SK-N-SH treated with all-trans-retinoic acid at 6 μM for 48 hours (cell line): ENCODE measurements around the gene RBMXL3.

ENCODE experiments used
- ATAC-seq: fragments of 200-7000 bp; cut with Tn5 transposase; 3 replicates; pipeline ENCODE4 v1.9.1; 2020; ENCODE audit warnings: mild to moderate bottlenecking, moderate library complexity
- ARNTL ChIP-seq: fragments of 450-650 bp; formaldehyde crosslinking; IDR thresholded peaks from 2 replicates; pipeline ENCODE4 v1.5.0; 2020; ENCODE audit warnings: low read depth, mild to moderate bottlenecking, moderate library complexity, borderline replicate concordance
- CREB5 ChIP-seq: fragments of 250-450 bp; sonication (Bioruptor Pico); IDR thresholded peaks from 2 replicates; pipeline ENCODE4 v1.5.1; 2020; ENCODE audit warnings: low read depth, mild to moderate bottlenecking, moderate library complexity
- CSDC2 ChIP-seq: fragments of 250-450 bp; sonication (Bioruptor Pico); IDR thresholded peaks from 2 replicates; pipeline ENCODE4 v1.5.0; 2020; ENCODE audit warnings: mild to moderate bottlenecking, moderate library complexity
- GLIS3 ChIP-seq: fragments of 250-450 bp; sonication (Bioruptor Pico); IDR thresholded peaks from 2 replicates; pipeline ENCODE4 v1.5.0; 2020; ENCODE audit warnings: mild to moderate bottlenecking, moderate library complexity
- ISL1 ChIP-seq: fragments of 250-450 bp; sonication (Bioruptor Pico); IDR thresholded peaks from 2 replicates; pipeline ENCODE4 v2.1.2; 2022; ENCODE audit warnings: mild to moderate bottlenecking, moderate library complexity
- OSR1 ChIP-seq: fragments of 250-450 bp; sonication (Bioruptor Pico); IDR thresholded peaks from 2 replicates; pipeline ENCODE4 v1.8.0; 2022; ENCODE audit warnings: moderate library complexity, mild to moderate bottlenecking, inconsistent platforms
- PATZ1 ChIP-seq: fragments of 250-450 bp; sonication (Bioruptor Pico); IDR thresholded peaks from 2 replicates; pipeline ENCODE4 v1.8.0; 2020; ENCODE audit warnings: mild to moderate bottlenecking, moderate library complexity, borderline replicate concordance
- POU6F1 ChIP-seq: fragments of 250-450 bp; sonication (Bioruptor Pico); IDR thresholded peaks from 2 replicates; pipeline ENCODE4 v1.8.0; 2021; ENCODE audit warnings: low read depth, mild to moderate bottlenecking, moderate library complexity, borderline replicate concordance
- RARB ChIP-seq: fragments of 250-450 bp; sonication (Bioruptor Pico); IDR thresholded peaks from 2 replicates; pipeline ENCODE4 v1.8.0; 2021; ENCODE audit warnings: mild to moderate bottlenecking, moderate library complexity
- SNAI2 ChIP-seq: fragments of 250-450 bp; sonication (Bioruptor Pico); IDR thresholded peaks from 2 replicates; pipeline ENCODE4 v1.5.0; 2020; ENCODE audit warnings: mild to moderate bottlenecking, moderate library complexity
- TOX ChIP-seq: fragments of 250-450 bp; sonication (Bioruptor Pico); IDR thresholded peaks from 2 replicates; pipeline ENCODE4 v1.8.0; 2021; ENCODE audit warnings: mild to moderate bottlenecking, moderate library complexity, borderline replicate concordance
- TSHZ2 ChIP-seq: fragments of 250-450 bp; sonication (Bioruptor Pico); IDR thresholded peaks from 2 replicates; pipeline ENCODE4 v1.5.0; 2020; ENCODE audit warnings: mild to moderate bottlenecking, moderate library complexity
- ZC3H10 ChIP-seq: fragments of 250-450 bp; sonication (Bioruptor Pico); IDR thresholded peaks from 2 replicates; pipeline ENCODE4 v1.5.1; 2021; ENCODE audit warnings: mild to moderate bottlenecking, moderate library complexity
- ZFP3 ChIP-seq: fragments of 250-450 bp; sonication (Bioruptor Pico); IDR thresholded peaks from 2 replicates; pipeline ENCODE4 v1.5.0; 2020; ENCODE audit warnings: mild to moderate bottlenecking, moderate library complexity
- ZNF565 ChIP-seq: fragments of 450-650 bp; formaldehyde crosslinking; conservative IDR thresholded peaks from 2 replicates; pipeline ENCODE4 v1.5.0; 2020; ENCODE audit warnings: low read depth, mild to moderate bottlenecking, moderate library complexity
- ZNF70 ChIP-seq: fragments of 450-650 bp; formaldehyde crosslinking; IDR thresholded peaks from 2 replicates; pipeline ENCODE4 v1.5.0; 2020; ENCODE audit warnings: mild to moderate bottlenecking, moderate library complexity
- ZNF8 ChIP-seq: fragments of 450-650 bp; formaldehyde crosslinking; IDR thresholded peaks from 2 replicates; pipeline ENCODE4 v1.5.0; 2020; ENCODE audit warnings: mild to moderate bottlenecking, moderate library complexity

RBMXL3 gene

GRCh38 chrX:115229337-115230003, 40.3 kb downstream of the RBMXL3 start (continued):
- TF ChIP-seq ZFP3 (CRISPR knock-in tag) (no peak), PATZ1 (0 out of 2 replicates have a peak, but pooled peaks have one; percentile 36), ZNF565 (no peak), ZNF70 (CRISPR knock-in tag) (no peak), ZC3H10 (CRISPR knock-in tag) (0 out of 2 replicates have a peak, but pooled peaks have one; percentile 48), TOX (CRISPR knock-in tag) (no peak; the same call in 1 of the 2 replicates), TSHZ2 (CRISPR knock-in tag) (no peak), ISL1 (CRISPR knock-in tag) (peak; percentile 95), OSR1 (CRISPR knock-in tag) (no peak)
- TF ChIP-seq, all 23 proteins: peak for 4

- ATAC-seq: peak; percentile 40
- TF ChIP-seq RARB: no peak
- TF ChIP-seq ZC3H10 (CRISPR knock-in tag): no peak
- no peak for TF ChIP-seq ZNF565
- no peak for TF ChIP-seq CSDC2 (CRISPR knock-in tag)
- TF ChIP-seq GLIS3 (CRISPR knock-in tag): no peak
- TF ChIP-seq PATZ1: no peak
- TF ChIP-seq POU6F1 (CRISPR knock-in tag): no peak
- no peak for TF ChIP-seq TSHZ2 (CRISPR knock-in tag)
- no peak for TF ChIP-seq CREB5 (CRISPR knock-in tag)
- TF ChIP-seq ZNF8 (CRISPR knock-in tag): no peak
- no peak for TF ChIP-seq ZFP3 (CRISPR knock-in tag)
- no peak for TF ChIP-seq OSR1 (CRISPR knock-in tag)
- no peak for TF ChIP-seq ARNTL (CRISPR knock-in tag)
- no peak for TF ChIP-seq ISL1 (CRISPR knock-in tag)
- no peak for TF ChIP-seq SNAI2
- no peak for TF ChIP-seq ZNF70 (CRISPR knock-in tag)
Measured at GRCh38 chrX:115232933-115233496, 43.8 kb downstream of the RBMXL3 start.
